Naive B cell (primary cell): ENCODE data around the gene B3GLCT. TPM values are rescaled to one million over a fixed set of nuclear protein-coding genes. Genes with fewer than 3 reads are reported as not detected.
A peak's percentile ranks its signal among the peaks of the same experiment; 100 is the strongest.
"Not testable (repeated sequence)": the region's sequence is repeated elsewhere in the genome, so short reads cannot be mapped to it uniquely, and the experiment has no call there.

Source experiments
- ATAC-seq, 2 donors: fragments of 150-1000 bp; cut with Tn5 transposase; 2 replicates each; pipeline ENCODE4 v1.10.0; 2021; ENCODE audit warnings: low read depth in 2 of 2, mild to moderate bottlenecking in 2 of 2, moderate library complexity in 2 of 2
- DNase-seq: peaks from one replicate; pipeline ENCODE4 v3.0.0; 2022
- H3K27ac Mint-ChIP-seq, 6 donors: one replicate each; pipeline ENCODE4 v1.8.0; 2020 to 2022; ENCODE audit warnings: mild to moderate bottlenecking in 6 of 6, mixed read lengths in 6 of 6, moderate library complexity in 5 of 6, inconsistent platforms in 2 of 6
- H3K27me3 Mint-ChIP-seq, 3 donors: one replicate each; pipeline ENCODE4 v1.8.0; 2021 to 2022; ENCODE audit warnings: mixed read lengths in 3 of 3, mild to moderate bottlenecking in 1 of 3
- H3K36me3 Mint-ChIP-seq, 2 donors: one replicate each; pipeline ENCODE4 v1.8.0; 2020 to 2022; ENCODE audit warnings: mixed read lengths in 2 of 2, inconsistent platforms in 1 of 2, mild to moderate bottlenecking in 1 of 2
- H3K4me1 Mint-ChIP-seq, 3 donors: one replicate each; pipeline ENCODE4 v1.8.0; 2020 to 2022; ENCODE audit warnings: mixed read lengths in 3 of 3, inconsistent platforms in 1 of 3, mild to moderate bottlenecking in 1 of 3, moderate library complexity in 1 of 3
- H3K4me3 Mint-ChIP-seq, 8 donors: one replicate each; pipeline ENCODE4 v1.8.0; 2020 to 2022; ENCODE audit warnings: mild to moderate bottlenecking in 8 of 8, mixed read lengths in 8 of 8, moderate library complexity in 8 of 8, inconsistent platforms in 2 of 8
- H3K9me3 Mint-ChIP-seq, 7 donors: one replicate each; pipeline ENCODE4 v1.8.0; 2020 to 2022; ENCODE audit warnings: mixed read lengths in 7 of 7, mild to moderate bottlenecking in 5 of 7, inconsistent platforms in 2 of 7, moderate library complexity in 1 of 7
- polyA plus RNA-seq, 6 donors: library from polyadenylated mRNA; unstranded; fragments of 300-500 nt; fragmentation: Illumina TruSeq; gene quantifications; one replicate each; pipeline ENCODE4 v1.2.3, GENCODE V29; 2021; ENCODE audit warnings: low read depth in 6 of 6

Gene B3GLCT
- polyA plus RNA-seq, 6 donors from 2014 or later = 3.2 to 9.1 (median 6.0) TPM

- Mint-ChIP-seq H3K4me3 (no peak overlapping the region), H3K9me3 (peaks cover 0 to under 1% (median 0%) of the 10 kb centered on the region in 7 donors), H3K27ac (no peak overlapping the region), H3K36me3 (peaks cover 0 to 2% of the 10 kb centered on the region in 2 donors), H3K27me3 (peaks cover 16 to 43% (median 42%) of the 10 kb centered on the region in 3 donors), H3K4me1 (no peaks in the 10 kb centered on the region)
- ATAC-seq = no peak
- no peak for DNase-seq
Measured at GRCh38 chr13:31172001-31172400, 27.8 kb upstream of the B3GLCT start.

GRCh38 chr13:31172535-31172934 lies 27.2 kb upstream of the B3GLCT start:
- no peak for DNase-seq

GRCh38 chr13:31174018-31174417 lies 25.8 kb upstream of the B3GLCT start:
- DNase-seq (no peak), ATAC-seq (no peak)
- Mint-ChIP-seq H3K27ac (peak overlapping the region in 1 of 6 donors; percentile 23), H3K4me1 (no peaks in the 10 kb centered on the region), H3K9me3 (peaks cover 3 to 12% (median 6%) of the 10 kb centered on the region in 7 donors), H3K27me3 (peaks cover 16 to 37% (median 34%) of the 10 kb centered on the region in 3 donors), H3K36me3 (peaks cover 0 to 9% of the 10 kb centered on the region in 2 donors), H3K4me3 (no peak overlapping the region)

More at GRCh38 chr13:31172535-31172934, 27.2 kb upstream of the B3GLCT start:
- ATAC-seq = no peak
- H3K4me3 Mint-ChIP-seq = no peak overlapping the region
- peaks cover 0 to 7% of the 10 kb centered on the region in 2 donors for H3K36me3 Mint-ChIP-seq
- peaks cover 0 to 6% (median 4%) of the 10 kb centered on the region in 7 donors for H3K9me3 Mint-ChIP-seq
- H3K27me3 Mint-ChIP-seq = peaks cover 16 to 43% (median 42%) of the 10 kb centered on the region in 3 donors
- no peaks in the 10 kb centered on the region for H3K4me1 Mint-ChIP-seq
- H3K27ac Mint-ChIP-seq = no peak overlapping the region

GRCh38 chr13:31175847-31176532 lies 23.8 kb upstream of the B3GLCT start:
- no peaks in the 10 kb centered on the region for H3K4me1 Mint-ChIP-seq
- H3K36me3 Mint-ChIP-seq = peaks cover 0 to 9% of the 10 kb centered on the region in 2 donors
- H3K27me3 Mint-ChIP-seq = peaks cover 16 to 26% (median 19%) of the 10 kb centered on the region in 3 donors
- DNase-seq (no peak), ATAC-seq (no peak)
- peaks cover 3 to 12% (median 6%) of the 10 kb centered on the region in 7 donors for H3K9me3 Mint-ChIP-seq
- H3K4me3 Mint-ChIP-seq = no peak overlapping the region
- H3K27ac Mint-ChIP-seq = peak overlapping the region in 1 of 6 donors; percentile 59

GRCh38 chr13:31177813-31178495 lies 21.8 kb upstream of the B3GLCT start:
- H3K27me3 Mint-ChIP-seq = peaks cover 6 to 17% (median 9%) of the 10 kb centered on the region in 3 donors
- H3K9me3 Mint-ChIP-seq = peaks cover 3 to 12% (median 6%) of the 10 kb centered on the region in 7 donors
- ATAC-seq, H3K4me1 Mint-ChIP-seq, DNase-seq, H3K36me3 Mint-ChIP-seq, H3K27ac Mint-ChIP-seq, H3K4me3 Mint-ChIP-seq: not testable (repeated sequence)

- Mint-ChIP-seq H3K4me3 (no peak overlapping the region), H3K27me3 (peaks cover 0 to 8% (median 0%) of the 10 kb centered on the region in 3 donors), H3K9me3 (peaks cover 3 to 12% (median 6%) of the 10 kb centered on the region in 7 donors), H3K27ac (no peak overlapping the region), H3K36me3 (peaks cover 0 to 9% of the 10 kb centered on the region in 2 donors), H3K4me1 (no peaks in the 10 kb centered on the region)
- DNase-seq (no peak), ATAC-seq (no peak)
Measured at GRCh38 chr13:31179241-31179640, 20.5 kb upstream of the B3GLCT start.

GRCh38 chr13:31179754-31180153 lies 20.0 kb upstream of the B3GLCT start:
- H3K27me3 Mint-ChIP-seq = peaks cover 0 to 4% (median 0%) of the 10 kb centered on the region in 3 donors
- H3K4me1 Mint-ChIP-seq = no peaks in the 10 kb centered on the region
- peaks cover 3 to 12% (median 6%) of the 10 kb centered on the region in 7 donors for H3K9me3 Mint-ChIP-seq
- DNase-seq (no peak), ATAC-seq (no peak)
- H3K27ac Mint-ChIP-seq = no peak overlapping the region
- H3K36me3 Mint-ChIP-seq = peaks cover 0 to 9% of the 10 kb centered on the region in 2 donors
- no peak overlapping the region for H3K4me3 Mint-ChIP-seq

GRCh38 chr13:31182987-31183386 lies 16.8 kb upstream of the B3GLCT start:
- ATAC-seq (no peak), DNase-seq (no peak)
- H3K4me1 Mint-ChIP-seq = no peaks in the 10 kb centered on the region
- no peak overlapping the region for H3K27ac Mint-ChIP-seq
- H3K9me3 Mint-ChIP-seq = peaks cover 0 to 6% (median 0%) of the 10 kb centered on the region in 7 donors
- no peaks in the 10 kb centered on the region for H3K36me3 Mint-ChIP-seq
- peaks cover 0 to 6% (median 0%) of the 10 kb centered on the region in 3 donors for H3K27me3 Mint-ChIP-seq
- no peak overlapping the region for H3K4me3 Mint-ChIP-seq

GRCh38 chr13:31184451-31184850 lies 15.3 kb upstream of the B3GLCT start:
- no peaks in the 10 kb centered on the region for H3K36me3 Mint-ChIP-seq
- H3K27me3 Mint-ChIP-seq = peaks cover 0 to 8% (median 0%) of the 10 kb centered on the region in 3 donors
- DNase-seq (no peak), ATAC-seq (no peak)
- no peaks in the 10 kb centered on the region for H3K4me1 Mint-ChIP-seq
- H3K9me3 Mint-ChIP-seq = peaks cover 0 to 4% (median 2%) of the 10 kb centered on the region in 7 donors
- no peak overlapping the region for H3K27ac Mint-ChIP-seq
- no peak overlapping the region for H3K4me3 Mint-ChIP-seq

GRCh38 chr13:31184981-31185645 lies 14.7 kb upstream of the B3GLCT start:
- Mint-ChIP-seq H3K27me3 (peaks cover 0 to 15% (median 0%) of the 10 kb centered on the region in 3 donors), H3K36me3 (no peaks in the 10 kb centered on the region), H3K27ac (no peak overlapping the region), H3K4me1 (no peaks in the 10 kb centered on the region), H3K9me3 (peaks cover 0 to 4% (median 2%) of the 10 kb centered on the region in 7 donors), H3K4me3 (no peak overlapping the region)
- no peak for ATAC-seq
- no peak for DNase-seq

GRCh38 chr13:31191748-31192147 lies 8.0 kb upstream of the B3GLCT start:
- H3K27me3 Mint-ChIP-seq = peaks cover 0 to 16% (median 4%) of the 10 kb centered on the region in 3 donors

GRCh38 chr13:31192306-31192705 lies 7.5 kb upstream of the B3GLCT start:
- H3K9me3 Mint-ChIP-seq = peaks cover 0 to 4% (median 1%) of the 10 kb centered on the region in 7 donors
- peaks cover 0 to 4% (median 0%) of the 10 kb centered on the region in 3 donors for H3K4me1 Mint-ChIP-seq
- peaks cover 0 to 13% (median 4%) of the 10 kb centered on the region in 3 donors for H3K27me3 Mint-ChIP-seq
- peaks cover 0 to 9% of the 10 kb centered on the region in 2 donors for H3K36me3 Mint-ChIP-seq
- DNase-seq (no peak), ATAC-seq (no peak)
- H3K4me3 Mint-ChIP-seq = no peak overlapping the region
- no peak overlapping the region for H3K27ac Mint-ChIP-seq

More at GRCh38 chr13:31191748-31192147, 8.0 kb upstream of the B3GLCT start:
- DNase-seq (no peak), ATAC-seq (no peak)
- H3K36me3 Mint-ChIP-seq = peaks cover 0 to 9% of the 10 kb centered on the region in 2 donors
- H3K4me3 Mint-ChIP-seq = no peak overlapping the region
- H3K4me1 Mint-ChIP-seq = peaks cover 0 to 4% (median 0%) of the 10 kb centered on the region in 3 donors
- no peak overlapping the region for H3K27ac Mint-ChIP-seq
- H3K9me3 Mint-ChIP-seq = peaks cover 0 to 4% (median 2%) of the 10 kb centered on the region in 7 donors

GRCh38 chr13:31195616-31196015 lies 4.2 kb upstream of the B3GLCT start:
- Mint-ChIP-seq H3K27ac (no peak overlapping the region), H3K9me3 (peaks cover 0 to 1% (median 0%) of the 10 kb centered on the region in 7 donors), H3K36me3 (peaks cover 0 to 9% of the 10 kb centered on the region in 2 donors), H3K4me1 (peaks cover 0 to 8% (median 4%) of the 10 kb centered on the region in 3 donors), H3K27me3 (peaks cover 0 to 4% (median 0%) of the 10 kb centered on the region in 3 donors), H3K4me3 (no peak overlapping the region)
- ATAC-seq = no peak
- no peak for DNase-seq
